GM21390 (cell line): Measurements from ENCODE around the gene IL17RC.

ENCODE experiments used
- ATAC-seq: cut with Tn5 transposase; IDR thresholded peaks from one replicate; pipeline ENCODE4 v1.9.1; 2021; ENCODE audit not compliant: unreplicated experiment

Gene IL17RC

DNA sequence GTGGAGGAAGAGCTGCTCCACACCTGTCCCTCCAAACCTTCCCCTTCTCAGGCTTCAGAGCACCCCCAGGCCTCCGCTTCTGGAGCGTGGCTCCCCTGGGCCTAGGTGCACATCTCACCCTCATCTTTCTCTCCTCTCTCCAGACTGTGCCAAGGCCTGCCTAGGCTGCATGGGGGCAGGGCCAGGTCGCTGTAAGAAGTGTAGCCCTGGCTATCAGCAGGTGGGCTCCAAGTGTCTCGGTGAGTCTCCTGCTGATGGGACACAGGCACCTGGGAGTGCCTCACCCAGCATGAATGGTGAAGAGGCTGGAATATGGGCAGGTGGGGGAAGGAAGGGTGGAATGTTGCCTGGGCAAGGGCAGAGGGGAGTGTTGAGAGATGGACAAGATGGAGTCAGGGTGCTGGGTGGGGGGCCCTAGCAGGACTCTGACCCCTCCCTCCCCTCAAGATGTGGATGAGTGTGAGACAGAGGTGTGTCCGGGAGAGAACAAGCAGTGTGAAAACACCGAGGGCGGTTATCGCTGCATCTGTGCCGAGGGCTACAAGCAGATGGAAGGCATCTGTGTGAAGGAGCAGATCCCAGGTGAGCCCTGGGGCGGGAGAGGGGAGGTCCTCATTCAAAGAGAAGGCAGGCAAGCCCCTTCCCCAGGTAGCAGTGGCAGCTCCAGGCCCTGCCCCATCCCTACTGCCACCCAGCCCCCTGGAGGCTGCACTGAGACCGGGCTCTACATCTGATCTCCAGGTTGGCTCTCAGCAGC is 26.2 kb downstream of the IL17RC start:
- no peak for ATAC-seq

DNA sequence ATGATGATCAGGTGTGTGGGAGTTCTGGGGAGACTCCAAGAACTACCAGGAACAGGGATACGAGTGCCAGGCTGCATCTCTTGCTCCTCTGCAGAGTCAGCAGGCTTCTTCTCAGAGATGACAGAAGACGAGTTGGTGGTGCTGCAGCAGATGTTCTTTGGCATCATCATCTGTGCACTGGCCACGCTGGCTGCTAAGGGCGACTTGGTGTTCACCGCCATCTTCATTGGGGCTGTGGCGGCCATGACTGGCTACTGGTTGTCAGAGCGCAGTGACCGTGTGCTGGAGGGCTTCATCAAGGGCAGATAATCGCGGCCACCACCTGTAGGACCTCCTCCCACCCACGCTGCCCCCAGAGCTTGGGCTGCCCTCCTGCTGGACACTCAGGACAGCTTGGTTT is 27.4 kb downstream of the IL17RC start:
- no peak for ATAC-seq

DNA sequence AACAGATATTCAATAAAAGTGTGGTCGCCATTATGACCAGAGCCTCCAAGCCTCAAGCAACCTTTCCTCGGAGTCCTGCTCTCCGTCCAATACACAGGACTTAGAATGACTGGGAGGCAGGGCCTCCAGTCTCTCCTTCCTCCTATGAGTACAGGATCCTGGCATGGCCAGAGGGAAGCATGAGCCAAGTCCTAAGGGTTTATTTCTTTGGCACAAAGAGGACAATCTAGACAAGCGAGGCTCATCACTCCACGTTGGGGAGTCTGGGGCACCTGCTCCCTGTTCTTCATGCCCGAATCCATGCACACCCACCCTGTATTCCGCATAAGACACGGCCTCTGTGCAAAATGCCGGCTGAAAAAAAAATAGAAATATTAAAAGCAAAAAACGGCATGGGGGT is 28.5 kb downstream of the IL17RC start:
- no peak for ATAC-seq

DNA sequence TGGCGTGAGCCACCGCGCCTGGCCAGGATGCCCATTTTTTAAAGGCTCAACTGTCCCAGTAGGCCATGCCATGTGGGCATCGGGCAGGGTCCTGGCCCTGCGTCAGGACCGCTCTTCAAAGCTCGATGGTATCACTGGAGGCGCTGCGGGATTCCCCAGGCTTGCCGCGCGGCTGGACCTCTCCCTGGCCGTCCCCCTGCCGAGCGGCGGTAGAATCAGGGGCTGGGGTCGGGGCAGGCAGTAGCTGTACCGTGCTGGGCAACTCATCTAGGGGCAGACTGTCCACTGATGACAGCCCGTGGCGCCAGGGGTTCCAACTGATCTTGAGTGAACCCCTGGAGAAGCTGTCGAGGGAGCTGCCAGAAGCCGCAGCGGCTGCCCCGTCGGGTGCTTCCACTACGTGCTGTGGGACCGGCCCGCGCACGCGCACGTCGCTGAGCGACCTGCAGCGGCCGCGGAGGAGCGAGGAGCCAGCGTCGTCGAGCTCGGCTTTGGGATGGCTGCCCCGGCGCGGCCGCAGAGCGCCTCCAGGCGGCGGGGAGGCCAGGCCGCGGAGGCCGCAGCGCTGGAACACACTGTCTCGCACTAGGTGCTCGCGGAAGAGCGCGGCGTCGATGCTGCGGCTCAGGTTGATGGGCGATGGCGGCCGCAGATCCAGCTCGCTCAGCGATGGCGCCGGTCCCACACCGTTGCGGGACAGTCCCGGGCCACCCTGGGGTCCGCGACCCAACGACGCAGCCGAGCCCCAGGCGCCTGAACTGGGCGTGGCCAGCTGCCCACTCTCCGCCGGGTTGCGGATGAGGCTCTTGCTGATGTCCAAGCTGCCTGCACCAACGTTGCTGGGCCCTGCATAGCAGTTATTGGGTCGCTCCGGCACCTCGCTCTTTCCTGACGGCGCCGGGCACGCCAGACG is 29.5 kb downstream of the IL17RC start:
- ATAC-seq = no peak

DNA sequence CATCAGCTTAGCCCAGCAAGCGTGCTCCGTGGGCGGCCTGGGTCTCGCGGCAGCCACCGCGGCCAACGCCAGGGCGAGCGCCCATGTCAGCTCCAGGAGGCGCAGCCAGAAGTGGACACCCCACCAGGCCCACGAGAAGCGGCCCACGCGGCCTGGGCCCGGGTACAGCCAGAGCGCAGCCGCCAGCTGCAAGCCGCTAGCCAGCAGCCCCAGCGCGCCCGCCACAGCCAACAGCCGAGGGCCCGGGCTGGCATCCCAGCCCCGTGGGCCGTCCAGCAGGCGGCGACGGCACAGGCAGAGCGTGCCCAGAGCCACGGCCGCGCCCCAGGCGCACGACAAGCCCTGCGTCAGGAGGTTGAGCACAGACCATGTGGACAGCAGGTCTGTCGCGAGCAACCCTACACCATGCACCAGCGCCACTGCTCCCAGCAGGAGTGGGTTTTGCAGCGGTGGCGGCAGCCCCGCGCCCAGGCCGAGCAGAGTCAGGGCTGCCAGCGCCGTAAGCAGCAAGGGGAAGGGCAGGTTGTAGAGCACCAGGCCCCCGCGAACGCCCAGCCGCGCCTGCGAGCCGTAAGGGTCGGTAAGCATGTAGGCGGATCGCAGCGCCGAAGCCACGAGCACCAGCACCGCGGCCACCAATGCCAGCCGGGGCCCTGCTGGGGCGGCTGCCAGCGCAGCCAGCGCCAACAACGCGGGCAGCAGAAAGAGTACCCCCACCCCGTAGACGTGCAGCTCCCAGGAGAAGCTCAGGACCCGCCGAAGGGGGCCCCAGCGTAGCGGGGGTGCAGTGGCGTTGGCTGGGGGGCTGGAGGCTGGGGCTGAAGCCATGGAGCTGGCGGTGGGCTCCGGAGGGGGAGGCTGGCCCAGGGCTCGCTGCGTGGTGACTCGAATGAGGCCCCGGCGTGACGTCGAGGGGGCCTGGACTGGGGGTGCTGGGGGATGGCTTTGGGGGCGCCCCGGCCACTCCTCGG is 30.4 kb downstream of the IL17RC start:
- no peak for ATAC-seq

DNA sequence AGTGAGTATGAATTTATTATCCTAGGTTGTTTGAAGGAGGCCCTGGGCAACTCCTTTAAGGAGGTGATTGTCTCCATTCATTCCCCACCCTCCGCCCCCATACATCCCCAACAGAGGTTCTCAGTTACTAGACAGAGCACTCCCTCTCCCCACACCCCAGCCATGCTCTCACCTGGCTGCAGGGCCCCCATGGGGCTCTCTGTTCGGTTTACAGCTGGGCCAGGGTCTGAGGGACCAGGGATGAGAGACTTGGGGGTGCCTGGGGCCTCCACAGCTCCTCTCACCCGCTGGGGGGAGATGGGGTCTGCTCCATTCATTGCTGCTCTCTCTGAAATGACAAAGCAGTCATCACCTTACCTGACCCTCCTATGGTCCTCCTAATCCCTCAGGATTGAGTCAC is 31.7 kb downstream of the IL17RC start:
- ATAC-seq = no peak

DNA sequence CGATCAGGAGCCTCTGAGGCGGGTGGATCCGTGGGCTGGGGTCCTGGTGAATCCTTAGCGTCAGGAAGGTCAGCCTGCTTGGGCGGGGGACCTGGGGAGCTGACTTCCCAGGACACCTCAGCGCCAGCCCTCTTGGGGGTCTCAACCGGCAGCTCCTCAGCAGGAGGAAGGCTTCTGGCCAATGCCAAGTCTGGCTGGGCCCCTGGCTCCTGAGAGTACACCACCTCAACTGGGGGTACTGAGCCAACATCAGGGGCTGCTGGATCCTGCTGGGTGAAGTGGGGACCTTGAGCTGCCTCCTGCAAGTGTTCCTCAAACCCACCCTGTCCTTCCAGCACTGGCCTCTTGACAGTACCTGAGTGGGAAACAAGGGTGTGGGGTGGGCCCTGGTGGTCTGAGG is 32.2 kb downstream of the IL17RC start:
- ATAC-seq = no peak

DNA sequence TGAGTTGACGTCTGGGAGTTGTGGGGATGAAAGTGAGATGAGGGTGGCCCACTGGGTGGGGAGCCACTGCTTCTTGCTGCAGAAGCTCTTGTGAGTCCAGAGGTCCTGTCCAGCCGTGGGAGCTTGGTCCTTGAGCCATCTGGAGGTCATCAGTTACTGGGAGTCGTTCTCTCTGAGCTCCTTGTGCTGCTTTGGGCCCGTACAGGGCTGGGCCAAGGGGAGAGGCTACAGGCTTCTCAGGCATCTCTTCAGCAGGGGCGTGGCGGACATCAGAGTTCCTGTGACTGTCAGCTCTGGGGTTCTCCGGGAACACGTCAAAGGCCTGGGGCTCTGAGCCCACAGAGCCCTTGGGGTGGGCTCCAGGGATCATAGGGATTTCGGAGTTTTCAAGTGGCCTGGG is 32.7 kb downstream of the IL17RC start:
- no peak for ATAC-seq

DNA sequence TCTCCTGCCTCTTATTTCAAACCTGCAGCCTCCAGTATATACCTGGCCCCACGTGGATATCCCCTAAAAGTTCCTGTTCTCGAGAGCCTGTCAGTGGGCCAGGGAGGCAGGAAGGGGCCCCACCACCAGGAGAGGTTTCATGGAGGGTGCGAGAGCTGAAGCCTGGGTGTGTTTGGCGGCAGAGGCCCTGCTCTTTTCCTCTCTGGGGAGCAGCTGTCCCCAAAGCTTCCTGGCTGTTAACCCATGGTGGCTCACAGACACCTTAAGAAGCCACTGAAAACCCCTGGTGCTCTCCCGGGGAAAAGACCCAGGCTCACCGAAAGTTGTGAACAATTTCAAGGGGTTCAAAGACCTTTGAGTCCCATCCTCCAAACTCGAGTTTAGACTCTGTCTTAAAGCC is 34.2 kb downstream of the IL17RC start:
- peak; percentile 46 for ATAC-seq

DNA sequence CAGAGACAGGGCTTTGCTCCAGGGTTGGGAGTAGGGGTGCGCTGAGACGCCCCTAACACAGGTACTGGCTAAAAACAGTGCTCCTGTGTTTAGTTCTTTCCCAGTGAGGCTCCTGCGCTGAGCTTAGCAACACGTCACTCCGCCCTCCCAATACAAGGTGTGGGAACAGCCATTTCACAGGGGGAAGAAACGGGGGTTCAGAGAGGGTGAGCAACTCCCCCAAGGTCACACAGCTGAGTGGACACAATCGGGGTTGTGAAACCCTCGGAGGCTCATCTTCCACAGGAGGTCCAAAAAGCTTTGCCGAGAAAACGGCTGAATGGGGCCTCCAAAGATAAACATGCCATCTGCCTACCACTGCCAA is 34.7 kb downstream of the IL17RC start:
- peak; percentile 24 for ATAC-seq

DNA sequence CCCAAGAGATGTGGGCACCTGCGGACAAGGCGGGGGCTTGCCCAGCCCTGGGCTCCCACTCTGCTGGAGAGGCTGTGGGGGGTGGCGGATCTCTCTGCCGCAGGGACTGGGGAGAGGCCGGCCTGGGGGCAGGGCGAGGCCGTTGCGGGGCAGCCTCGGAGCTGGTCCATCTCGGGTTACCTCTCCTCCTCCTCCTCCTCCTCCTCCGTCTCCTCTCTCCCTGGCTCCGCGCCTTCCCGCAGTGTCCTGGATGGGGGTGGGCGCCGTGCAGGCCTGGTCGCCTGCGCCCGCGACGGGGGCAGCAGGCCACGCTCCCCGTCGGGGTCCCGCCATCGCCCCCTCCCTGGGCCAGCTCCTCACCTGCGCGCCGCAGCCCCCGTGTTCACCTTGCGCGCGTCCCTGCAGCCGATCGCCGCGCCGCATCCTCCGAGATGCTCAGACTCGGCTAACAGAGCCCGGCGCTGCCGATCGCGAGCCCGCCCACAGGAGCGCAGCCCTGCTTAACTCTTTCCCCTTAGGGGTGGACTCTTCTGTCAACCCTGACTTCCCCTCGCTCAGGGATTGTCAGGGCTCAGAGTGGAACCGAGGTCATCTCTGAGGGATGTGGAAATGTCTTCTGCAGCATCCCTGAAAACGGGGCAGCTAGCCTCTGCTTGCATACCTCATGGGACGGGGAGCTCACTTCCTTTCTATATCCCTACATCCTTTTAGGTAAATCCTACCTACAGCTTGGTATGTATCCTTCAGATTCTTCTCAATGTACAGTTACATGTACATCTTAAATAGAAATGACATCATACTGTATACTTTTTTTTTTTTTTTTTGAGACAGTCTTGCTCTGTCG is 35.3 kb downstream of the IL17RC start, which contains the start of gene PRRT3:
Gene PRRT3 (minus strand): TSS at position 447 of the 844 bp plus-strand sequence. CDS start 2,293 bp downstream, outside the sequence.
- ATAC-seq = peak; percentile 67

DNA sequence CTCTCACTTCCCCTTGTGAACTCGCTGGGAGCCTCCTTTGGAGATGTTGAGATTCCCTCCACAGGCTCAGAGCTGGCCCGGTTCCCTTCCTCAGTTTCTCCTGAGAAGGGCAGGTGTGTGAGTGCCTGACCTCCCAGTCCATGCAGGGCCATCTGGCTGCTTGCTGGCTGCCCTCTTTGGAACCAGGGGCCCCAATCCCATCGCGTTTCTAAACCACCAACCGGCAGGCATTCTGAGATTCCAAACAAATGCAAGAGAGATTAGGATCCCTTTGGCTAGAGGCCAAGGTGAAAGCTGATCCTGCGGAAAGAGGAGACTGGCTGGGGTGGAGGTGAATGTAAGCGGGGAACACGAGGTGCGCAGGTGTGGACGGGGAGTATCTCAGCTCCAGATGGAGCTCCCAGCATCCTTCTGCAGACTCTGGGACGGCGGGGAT is 38.2 kb downstream of the IL17RC start:
- ATAC-seq = no peak

DNA sequence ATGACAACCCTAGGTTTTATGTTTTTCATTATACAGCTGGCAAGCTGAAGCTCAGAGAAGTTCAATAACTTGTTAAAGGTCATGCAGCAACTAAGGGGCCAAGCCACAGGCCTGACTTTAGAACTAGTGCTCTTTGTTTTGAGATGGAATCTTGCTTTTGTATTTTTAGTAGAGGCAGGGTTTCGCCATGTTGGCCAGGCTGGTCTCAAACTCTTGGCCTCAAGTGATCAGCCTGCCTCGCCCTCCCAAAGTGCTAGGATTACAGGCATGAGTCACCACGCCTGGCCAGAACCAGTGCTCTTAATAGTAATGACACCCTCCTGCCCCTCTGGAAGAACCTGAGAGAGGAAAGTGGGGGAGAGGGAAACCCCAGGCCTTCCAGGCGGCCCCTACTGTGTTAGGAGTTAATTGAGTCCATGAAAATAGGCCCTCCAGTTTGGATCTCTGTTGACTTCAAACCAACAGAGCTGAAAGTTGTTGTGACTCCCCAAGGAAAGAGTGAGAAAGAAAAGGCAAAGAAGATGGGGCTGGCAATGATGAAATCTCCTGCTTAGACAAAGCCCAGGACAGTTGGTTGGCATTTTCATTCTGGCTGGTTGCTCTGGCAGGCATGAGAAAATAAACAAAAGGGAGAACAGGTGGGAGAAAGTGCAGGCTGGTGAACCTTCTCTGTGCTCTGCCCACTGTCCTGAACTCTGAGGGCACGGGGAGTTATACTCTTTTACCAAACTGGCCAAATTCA is 38.9 kb downstream of the IL17RC start:
- no peak for ATAC-seq

DNA sequence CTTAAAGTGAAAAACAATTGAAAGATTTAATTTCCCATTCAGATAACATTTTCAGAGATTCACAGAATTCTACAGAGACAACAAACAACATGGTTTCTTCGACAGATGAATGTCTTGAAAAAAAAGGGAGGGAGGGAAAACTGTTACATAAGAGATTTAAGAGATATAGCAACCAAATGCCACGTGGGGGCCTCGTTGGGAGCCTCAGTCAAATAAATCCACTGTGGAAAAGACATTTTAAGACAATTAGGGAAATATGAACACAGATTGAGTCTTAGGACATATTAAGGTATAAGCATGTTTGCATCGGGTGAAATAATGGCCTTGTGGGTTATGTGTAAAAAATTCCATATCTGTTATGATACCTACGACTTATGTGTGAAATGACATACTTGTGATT is 40.3 kb downstream of the IL17RC start:
- no peak for ATAC-seq

DNA sequence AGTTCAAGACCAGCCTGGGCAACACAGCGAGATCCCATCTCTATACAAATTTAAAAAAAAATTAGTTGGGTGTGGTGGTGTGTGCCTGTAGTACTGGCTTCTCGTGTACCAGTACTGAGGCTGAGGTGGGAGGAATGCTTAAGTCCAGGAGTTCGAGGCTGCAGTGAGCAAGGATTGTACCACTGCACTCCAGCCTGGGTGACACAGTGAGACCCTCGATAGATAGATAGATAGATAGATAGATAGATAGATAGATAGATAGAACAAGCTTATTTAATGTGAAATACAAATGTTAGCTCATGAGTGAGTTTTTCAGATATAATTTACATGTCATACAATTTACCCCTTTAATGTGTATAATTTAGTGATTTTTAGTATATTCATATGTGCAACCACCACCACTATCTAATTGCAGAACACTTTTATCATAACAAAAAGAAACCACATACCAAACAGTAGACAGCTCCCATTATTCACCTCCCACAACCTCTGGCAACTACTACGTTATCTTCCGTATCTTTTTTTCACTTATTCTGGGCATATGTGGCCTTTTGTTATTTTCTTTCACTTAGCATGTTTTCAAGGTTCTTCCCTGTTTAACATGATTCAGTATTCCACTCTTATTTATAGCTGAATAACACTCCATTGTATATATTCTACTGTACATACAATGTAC is 48.4 kb downstream of the IL17RC start:
- no peak for ATAC-seq

DNA sequence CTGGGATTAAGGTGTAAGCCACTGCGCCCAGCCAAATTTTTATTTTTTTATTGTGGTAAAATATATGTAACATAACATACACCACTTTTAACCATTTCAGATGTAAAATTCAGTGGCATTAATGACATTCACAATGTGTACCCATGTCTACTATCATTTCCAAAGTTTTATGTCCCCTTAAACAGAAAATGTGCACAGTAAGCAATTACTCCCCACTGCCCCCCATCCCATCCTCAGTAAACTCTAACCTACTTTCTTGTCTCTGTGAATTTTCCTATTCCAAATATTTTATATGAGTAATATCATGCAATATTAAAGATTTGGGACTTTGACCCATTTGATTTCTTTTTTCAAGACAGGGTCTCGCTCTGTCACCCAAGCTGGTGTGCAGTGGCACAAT is 49.9 kb downstream of the IL17RC start:
- no peak for ATAC-seq

DNA sequence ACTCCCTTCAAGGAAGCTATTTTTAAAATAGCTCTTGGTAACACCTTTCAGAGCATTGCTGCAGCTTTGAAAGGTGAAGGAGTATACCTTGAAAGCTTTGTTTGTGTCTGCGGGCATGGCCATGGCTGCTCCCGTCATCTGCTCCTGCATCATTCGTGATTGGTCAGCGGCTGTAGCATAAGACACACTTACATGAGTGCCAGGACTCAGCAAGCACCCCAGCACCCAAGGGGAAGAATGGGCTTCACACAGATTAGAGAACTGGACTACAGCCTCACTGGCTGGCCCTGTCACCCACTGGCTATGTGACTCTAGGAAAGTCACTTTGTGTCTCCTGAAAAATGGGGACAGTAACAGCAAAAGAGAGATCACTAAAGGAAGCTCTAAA is 52.7 kb downstream of the IL17RC start:
- ATAC-seq = no peak

DNA sequence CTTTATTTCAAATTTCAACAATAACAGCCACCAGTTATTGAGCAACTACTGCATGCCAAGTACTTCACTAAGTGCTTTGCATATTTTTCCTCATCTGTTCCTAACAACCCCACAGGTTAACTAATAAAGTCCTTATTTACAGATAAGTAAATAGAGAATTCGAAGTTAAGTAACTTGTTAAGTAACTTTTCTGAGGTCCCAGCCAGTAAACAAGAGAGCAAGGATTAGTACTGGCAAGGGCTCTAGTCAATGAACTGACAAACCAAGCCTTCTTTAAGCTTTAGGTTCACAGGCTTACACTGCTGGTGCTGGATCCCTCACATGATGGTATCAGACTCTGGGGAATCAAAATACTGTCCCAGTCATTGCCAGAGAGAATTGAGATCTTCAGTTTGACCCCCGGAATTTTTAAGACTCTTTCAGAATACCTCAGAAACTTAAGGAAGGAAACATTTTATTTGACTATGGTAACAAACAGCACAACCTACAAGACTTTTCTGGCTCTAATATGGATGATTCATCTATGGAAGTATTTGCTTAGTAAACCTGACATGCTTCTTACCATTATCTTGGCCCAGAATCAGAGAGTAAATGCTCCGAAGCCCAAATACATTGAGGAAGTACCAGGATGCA is 53.2 kb downstream of the IL17RC start:
- ATAC-seq = no peak
